SH-SY5Y (cell line): Measurements from ENCODE around the gene ENDOV.

Source experiments
- GATA2 ChIP-seq: IDR thresholded peaks from 2 replicates; pipeline ENCODE4 v1.6.1; 2011; ENCODE audit warnings: mild to moderate bottlenecking, low read depth, low read length
- GATA3 ChIP-seq: IDR thresholded peaks from 2 replicates; pipeline ENCODE4 v1.6.1; 2011; ENCODE audit warnings: low read depth, mild to moderate bottlenecking, low read length, moderate library complexity

GRCh38 chr17:80376531-80376930, 38.4 kb upstream of the ENDOV start:
- TF ChIP-seq GATA3 = no peak
- no peak for TF ChIP-seq GATA2
